OCI-LY7 (cell line): Measurements from ENCODE around the gene STRBP. TPM values are rescaled to one million over a fixed set of nuclear protein-coding genes. Genes with fewer than 3 reads are reported as not detected.

Experiments used
- Bru-seq: library from RNA; stranded (reverse); fragments of 400-500 nt; gene quantifications from one replicate; lab custom pipeline; 2021; lab: Mats Ljungman, UMichigan
- BruChase-seq, 2 experiments: library from RNA; stranded (reverse); fragments of 400-500 nt; gene quantifications; one replicate each; lab custom pipeline; 2021; lab: Mats Ljungman, UMichigan
- BruUV-seq: library from RNA; stranded (reverse); fragments of 400-500 nt; replicated peaks from 2 replicates; lab custom pipeline; 2021; lab: Mats Ljungman, UMichigan
- CTCF ChIA-PET: fragments of 300-600 bp; sonication (Branson Sonifier 250); formaldehyde crosslinking; loops from one replicate; lab custom pipeline; 2022; ENCODE audit warnings: antibody characterized with exemption; ENCODE audit not compliant: unreplicated experiment; lab: Charles Lee
- POLR2A ChIA-PET: fragments of 300-600 bp; sonication (Branson Sonifier 250); formaldehyde crosslinking; loops from one replicate; lab custom pipeline; 2022; ENCODE audit warnings: antibody characterized with exemption; lab: Charles Lee
- DNase-seq: peaks from one replicate; pipeline ENCODE4 v3.0.0-alpha.2; 2015; ENCODE audit warnings: low spot score
- H2AFZ ChIP-seq: fragments of 200-600 bp; sonication (generic), shearing (Covaris generic); 2 replicates; pipeline ENCODE4 v1.6.1; 2014; ENCODE audit warnings: mild to moderate bottlenecking, antibody characterized with exemption, low read length, moderate library complexity
- H3K27ac ChIP-seq: fragments of 200-600 bp; sonication (generic); 2 replicates; pipeline ENCODE4 v1.5.1; 2014; ENCODE audit warnings: mixed run types, low read depth, mild to moderate bottlenecking, moderate library complexity, low read length, inconsistent platforms; ENCODE audit not compliant: poor library complexity, severe bottlenecking
- H3K36me3 ChIP-seq: fragments of 200-600 bp; sonication (generic); 2 replicates; pipeline ENCODE4 v1.6.1; 2014; ENCODE audit warnings: mild to moderate bottlenecking, antibody characterized with exemption, low read length, moderate library complexity, mixed read lengths; ENCODE audit not compliant: insufficient read depth
- H3K4me1 ChIP-seq: fragments of 200-600 bp; sonication (generic); 2 replicates; pipeline ENCODE4 v1.5.1; 2014; ENCODE audit warnings: mild to moderate bottlenecking, low read length; ENCODE audit not compliant: insufficient read depth, poor library complexity, severe bottlenecking
- H3K4me2 ChIP-seq: fragments of 200-600 bp; sonication (generic); 2 replicates; pipeline ENCODE4 v1.6.1; 2014; ENCODE audit warnings: mild to moderate bottlenecking, low read length
- H3K4me3 ChIP-seq: fragments of 200-600 bp; sonication (generic); 2 replicates; pipeline ENCODE4 v1.5.1; 2014; ENCODE audit warnings: mild to moderate bottlenecking, low read depth, low read length; ENCODE audit not compliant: poor library complexity, severe bottlenecking
- H3K79me2 ChIP-seq: fragments of 200-600 bp; sonication (generic); 2 replicates; pipeline ENCODE4 v1.6.1; 2016; ENCODE audit warnings: low read depth, mild to moderate bottlenecking, low read length, moderate library complexity, mixed read lengths; ENCODE audit not compliant: insufficient read depth
- H3K9me2 ChIP-seq: fragments of 200-600 bp; sonication (generic); 2 replicates; pipeline ENCODE4 v1.6.1; 2016; ENCODE audit warnings: mild to moderate bottlenecking, low read length, mixed read lengths; ENCODE audit not compliant: insufficient read depth
- H3K9me3 ChIP-seq: fragments of 200-600 bp; sonication (generic); 2 replicates; pipeline ENCODE4 v1.6.1; 2014; ENCODE audit warnings: mild to moderate bottlenecking, mixed run types, low read length, mixed read lengths
- H4K20me1 ChIP-seq: fragments of 200-600 bp; sonication (generic); 2 replicates; pipeline ENCODE4 v1.6.1; 2014; ENCODE audit warnings: mild to moderate bottlenecking, antibody characterized with exemption, low read length, moderate library complexity, mixed read lengths; ENCODE audit not compliant: insufficient read depth
- CTCF ChIP-seq: fragments of 200-600 bp; sonication (generic); conservative IDR thresholded peaks from 2 replicates; pipeline ENCODE4 v1.5.1; 2014; ENCODE audit warnings: mild to moderate bottlenecking, antibody characterized with exemption, low read length, moderate library complexity, mixed read lengths
- EZH2phosphoT487 ChIP-seq: fragments of 200-600 bp; sonication (generic); IDR thresholded peaks from 2 replicates; pipeline ENCODE4 v1.6.1; 2018; ENCODE audit warnings: low read depth, borderline replicate concordance, mild to moderate bottlenecking, mixed run types, antibody characterized with exemption, low read length, moderate library complexity, mixed read lengths
- intact Hi-C: fragments of 100-400 bp; cut with micrococcal nuclease; formaldehyde crosslinking; loops from one replicate; pipeline ENCODE4 v1.10.0; 2022; ENCODE audit not compliant: unreplicated experiment
- long read RNA-seq: library from polyadenylated mRNA; stranded (forward); transcript quantifications from one replicate; pipeline ENCODE4 v2.0.0, GENCODE V29; 2022
- total RNA-seq, 2 experiments: library from RNA; depleted of rRNA in 1 of 2; stranded (reverse); fragments of >200 nt in 1 of 2; shearing (Covaris generic) in 1 of 2; gene quantifications; 2 replicates each; pipeline ENCODE4 v1.2.3, GENCODE V29; 2014 to 2022

STRBP gene
- total RNA-seq (2014; rRNA removed; shearing (Covaris generic)), result 82.8 and 96.0 TPM in 2 replicates
- 179 and 184 TPM in 2 replicates for total RNA-seq (2022)
- Bru-seq, nascent RNA, result percentile 95 among the genes with signal in this experiment
- BruChase-seq, experiment 1, labeled RNA remaining after a 6-hour chase, result percentile 96 among the genes with signal in this experiment
- BruChase-seq, experiment 2, labeled RNA remaining after a 2-hour chase, result percentile 94 among the genes with signal in this experiment
- long read RNA-seq, full-length matches to known transcripts, result 15 of 318 reads
- long read RNA-seq, partial matches to known transcripts, result 46 of 318 reads
- long read RNA-seq, other reads (novel, unspliced or antisense), result 257 of 318 reads

DNA sequence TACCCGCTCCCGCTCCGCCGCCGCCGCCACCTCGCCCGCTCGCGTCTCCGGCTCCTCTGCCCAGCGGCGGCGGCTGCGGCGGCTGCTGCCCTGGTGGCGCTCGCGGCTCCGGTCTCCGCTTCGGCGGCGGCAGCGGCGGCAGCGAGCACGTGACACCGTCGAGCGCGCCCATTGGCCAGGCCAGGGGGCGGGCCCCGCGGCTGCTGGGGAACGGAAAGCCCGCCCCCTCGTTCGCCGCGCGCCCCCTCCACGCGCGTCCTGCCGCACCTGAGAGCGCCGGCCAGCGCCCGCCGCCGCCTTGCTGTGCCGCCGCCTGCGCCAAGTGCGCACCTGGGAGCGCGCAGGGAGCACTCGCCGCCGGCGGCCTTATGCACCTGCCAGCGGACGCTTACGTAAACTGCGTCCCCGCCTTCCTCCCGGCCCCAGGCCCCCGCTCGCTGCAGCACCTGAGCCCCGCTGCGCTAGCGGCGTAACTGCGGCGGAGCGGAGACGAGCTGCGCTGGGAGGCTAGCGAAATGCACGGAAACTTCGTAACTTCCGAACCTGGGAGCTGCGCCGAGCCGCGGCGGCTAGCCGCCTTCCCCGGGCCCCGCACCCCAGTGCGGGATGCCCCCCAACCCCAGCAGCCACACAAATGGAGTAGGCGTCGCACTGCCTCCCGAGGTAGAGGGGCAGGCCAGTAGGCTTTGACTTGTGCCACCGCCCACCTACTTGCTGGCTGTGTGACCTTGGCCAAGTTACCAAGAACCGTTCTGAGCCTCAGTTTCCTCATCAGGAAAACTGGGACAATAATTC lies at the start of gene STRBP:
Gene STRBP (minus strand): TSS at position 122 of the 795 bp plus-strand sequence. CDS start 84,452 bp downstream, outside the sequence.
- intact Hi-C loops, result loop anchor here (1.0 to 2.0 kb wide), 3 partner anchors 34 to 94 kb away; no protein-coding TSS in a partner anchor
- peak within 1 kb of the TSS; percentile 81 for H3K4me2 ChIP-seq
- H2AFZ ChIP-seq, result peak within 1 kb of the TSS; percentile 84

DNA sequence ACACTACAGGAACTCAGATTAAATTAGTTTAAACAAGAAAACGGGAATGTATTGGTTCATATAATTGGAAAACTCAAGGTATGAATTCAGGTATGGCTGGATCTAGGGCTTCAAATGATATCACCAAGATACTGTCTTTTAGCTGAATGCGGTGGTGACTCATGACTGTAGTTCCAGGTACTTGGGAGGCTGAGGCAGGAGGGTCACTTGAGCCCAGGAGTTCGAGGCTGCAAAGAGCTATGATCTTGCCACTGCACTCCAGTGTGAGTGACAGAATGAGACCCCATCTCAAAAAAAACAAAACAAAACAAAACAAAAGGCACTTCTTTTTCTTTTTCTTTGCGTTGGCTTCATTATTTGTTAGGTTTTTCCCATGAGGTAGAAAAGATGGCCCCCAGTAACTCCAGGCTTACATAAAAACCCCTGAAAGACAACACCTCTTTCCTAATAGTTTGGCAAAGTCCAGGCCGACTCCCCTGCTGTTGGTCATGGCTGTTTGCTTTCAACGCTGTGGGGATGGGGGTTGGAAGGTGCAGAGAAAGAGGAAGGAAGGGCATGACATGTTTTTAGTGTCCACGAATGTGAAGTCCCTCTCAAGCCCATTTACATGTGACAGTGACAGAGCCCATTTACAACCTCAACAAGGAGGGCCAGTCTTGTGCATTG lies 47.8 kb upstream of the STRBP start:
- CTCF ChIA-PET, result no interaction called here
- BruUV-seq, result no TSS peak
- intact Hi-C loops, result no loop called here

More for the DNA sequence above, at the start of gene STRBP:
- TF ChIP-seq CTCF, result no peak
- Histone ChIP-seq H3K36me3 (no peaks in the 10 kb centered on the region), H3K9me3 (no peaks in the 10 kb centered on the region), H3K4me1 (peaks cover 49% of the 10 kb centered on the region), H3K79me2 (peaks cover 44% of the 10 kb centered on the region), H4K20me1 (peaks cover 25% of the 10 kb centered on the region; the same call in 1 of the 2 replicates), H3K9me2 (no peaks in the 10 kb centered on the region), H3K4me3 (peak within 1 kb of the TSS; percentile 98), H3K27ac (peak within 1 kb of the TSS; percentile 42)
- ChIA-PET CTCF (interaction anchor here (0.6 to 1.4 kb wide), 10 partner anchors 29 to 188 kb away, joined by 3 to 5 read pairs (median 3); no protein-coding TSS in a partner anchor), POLR2A (interaction anchor here (0.6 to 1.7 kb wide), 5 partner anchors 8 to 173 kb away, joined by 3 to 5 read pairs (median 3); no protein-coding TSS in a partner anchor)
- BruUV-seq, result no TSS peak
- DNase-seq, result peak; percentile 97

More for the DNA sequence above, 47.8 kb upstream of the STRBP start:
- peak; percentile 29 for DNase-seq
- Histone ChIP-seq H2AFZ (peak overlapping the region; percentile 55; the same call in 1 of the 2 replicates), H3K4me3 (no peak overlapping the region), H3K4me1 (peaks cover 17% of the 10 kb centered on the region), H4K20me1 (no peaks in the 10 kb centered on the region), H3K9me3 (no peaks in the 10 kb centered on the region), H3K79me2 (no peaks in the 10 kb centered on the region), H3K27ac (no peak overlapping the region), H3K9me2 (no peaks in the 10 kb centered on the region), H3K4me2 (0 out of 2 replicates have a peak overlapping the region, but pooled peaks have one; percentile 21), H3K36me3 (no peaks in the 10 kb centered on the region)
- POLR2A ChIA-PET, result no interaction called here
- TF ChIP-seq CTCF, result no peak
- TF ChIP-seq EZH2phosphoT487, result no peak
